Measurements from ENCODE around the gene PILRB.
"Not testable (repeated sequence)": the region's sequence is repeated elsewhere in the genome, so short reads cannot be mapped to it uniquely, and the experiment has no call there.

The PILRB gene

GRCh38 chr7:100356416-100357068 lies 1.4 kb upstream of the PILRB start:
- DNase-seq (ENCODE audit: low read depth) = no peak

- no peak for DNase-seq (ENCODE audit: low read depth)
These were observed 771 bp upstream of the PILRB start for GRCh38 chr7:100357131-100357561.

- DNase-seq (ENCODE audit: low read depth) = no peak
These were observed 918 bp downstream of the PILRB start for GRCh38 chr7:100358857-100359212.

GRCh38 chr7:100360135-100360854 lies 2.4 kb downstream of the PILRB start:
- no peak for DNase-seq (ENCODE audit: low read depth)

- DNase-seq (ENCODE audit: low read depth) = no peak
These were observed 5.2 kb downstream of the PILRB start for GRCh38 chr7:100363098-100363497.

GRCh38 chr7:100363797-100364196 lies 5.9 kb downstream of the PILRB start:
- DNase-seq (ENCODE audit: low read depth) = not testable (repeated sequence)

- no peak for DNase-seq (ENCODE audit: low read depth)
These were observed 6.6 kb downstream of the PILRB start for GRCh38 chr7:100364480-100364879.

GRCh38 chr7:100365998-100366367 lies 8.1 kb downstream of the PILRB start:
- DNase-seq (ENCODE audit: low read depth) = not testable (repeated sequence)

- no peak for DNase-seq (ENCODE audit: low read depth)
These were observed 8.7 kb downstream of the PILRB start for GRCh38 chr7:100366411-100367250.

GRCh38 chr7:100367251-100367620 lies 9.3 kb downstream of the PILRB start:
- no peak for DNase-seq (ENCODE audit: low read depth)

- DNase-seq (ENCODE audit: low read depth) = no peak
These were observed 10.0 kb downstream of the PILRB start for GRCh38 chr7:100367676-100368613.

GRCh38 chr7:100369105-100369504 lies 11.2 kb downstream of the PILRB start:
- DNase-seq (ENCODE audit: low read depth) = no peak

GRCh38 chr7:100370303-100370702 lies 12.4 kb downstream of the PILRB start:
- no peak for DNase-seq (ENCODE audit: low read depth)

GRCh38 chr7:100370746-100371145 lies 12.8 kb downstream of the PILRB start:
- no peak for DNase-seq (ENCODE audit: low read depth)

- no peak for DNase-seq (ENCODE audit: low read depth)
These were observed 13.7 kb downstream of the PILRB start for GRCh38 chr7:100371561-100372171.

- DNase-seq (ENCODE audit: low read depth) = no peak
These were observed 14.3 kb downstream of the PILRB start for GRCh38 chr7:100372256-100372655.

- DNase-seq (ENCODE audit: low read depth) = no peak
These were observed 14.8 kb downstream of the PILRB start for GRCh38 chr7:100372694-100373093.

- DNase-seq (ENCODE audit: low read depth) = no peak
These were observed 15.4 kb downstream of the PILRB start, which contains the start of gene PILRA for GRCh38 chr7:100373261-100373831. Gene PILRA, plus strand, starts transcription at chr7:100373487. Its CDS starts 170 bp downstream, at chr7:100373657.

GRCh38 chr7:100373870-100374598 lies 16.1 kb downstream of the PILRB start:
- DNase-seq (ENCODE audit: low read depth) = not testable (repeated sequence)

- no peak for DNase-seq (ENCODE audit: low read depth)
These were observed 16.7 kb downstream of the PILRB start for GRCh38 chr7:100374601-100375000.

All from fibroblast of the conjunctiva (primary cell).